Effector memory CD4-positive, alpha-beta T cell (primary cell): ENCODE data around the gene ZFP36L1.

Source experiments
- DNase-seq, 3 donors: peaks; one replicate each; pipeline ENCODE4 v3.0.0-alpha.2; 2020
- H3K27ac ChIP-seq: 2 replicates; pipeline ENCODE4 v1.7.0; 2013; ENCODE audit warnings: mild to moderate bottlenecking, low read length, moderate library complexity; ENCODE audit not compliant: insufficient read depth, poor library complexity, severe bottlenecking
- H3K27me3 ChIP-seq: replicated peaks from 2 replicates; pipeline ENCODE4 v1.7.0; 2013; ENCODE audit warnings: mild to moderate bottlenecking, low read length; ENCODE audit not compliant: insufficient read depth, control insufficient read depth, poor library complexity, severe bottlenecking
- H3K36me3 ChIP-seq: 2 replicates; pipeline ENCODE4 v1.7.0; 2013; ENCODE audit warnings: mild to moderate bottlenecking, low read length, moderate library complexity; ENCODE audit not compliant: control insufficient read depth, insufficient read depth
- H3K4me1 ChIP-seq: 2 replicates; pipeline ENCODE4 v1.7.0; 2013; ENCODE audit warnings: low read length, mild to moderate bottlenecking; ENCODE audit not compliant: control insufficient read depth, insufficient read depth, poor library complexity, severe bottlenecking
- H3K4me3 ChIP-seq: 2 replicates; pipeline ENCODE4 v1.7.0; 2013; ENCODE audit warnings: low read length, low read depth, mild to moderate bottlenecking; ENCODE audit not compliant: insufficient read depth, poor library complexity, severe bottlenecking
- H3K9me3 ChIP-seq: 2 replicates; pipeline ENCODE4 v1.7.0; 2013; ENCODE audit warnings: mild to moderate bottlenecking, low read length, moderate library complexity; ENCODE audit not compliant: control insufficient read depth

The ZFP36L1 gene

DNA sequence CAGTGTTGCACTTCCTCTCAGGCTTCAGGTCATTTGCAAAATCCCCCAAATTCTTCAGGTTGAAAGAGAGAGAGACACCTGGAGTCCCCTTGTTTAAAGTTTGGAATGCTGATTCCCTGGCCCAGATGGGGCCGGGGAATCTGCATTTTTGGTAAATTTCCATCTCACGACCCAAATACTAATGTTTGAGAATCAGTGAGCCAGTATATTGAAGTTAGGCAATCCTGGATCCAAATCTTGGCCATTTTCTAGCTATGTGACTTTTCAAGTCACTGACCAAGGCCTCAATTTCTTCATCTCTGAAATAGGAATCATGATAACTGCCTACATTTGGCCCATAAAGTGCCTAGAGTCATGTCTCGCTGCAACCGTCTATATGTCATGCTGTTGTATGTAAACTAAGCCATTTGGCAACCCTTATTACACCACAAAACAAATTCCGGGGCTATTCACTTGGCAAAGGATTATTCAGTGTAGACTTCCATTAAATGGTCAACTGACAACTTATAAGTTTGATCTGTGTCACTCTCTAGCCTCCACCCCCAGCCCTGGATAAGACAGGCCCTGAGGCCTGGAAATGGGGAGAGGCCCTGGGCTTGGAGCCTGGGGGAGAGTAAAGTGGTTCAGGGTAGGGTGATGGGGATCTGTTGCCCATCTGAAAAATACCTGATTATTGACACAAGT is 3.7 kb upstream of the ZFP36L1 start:
- Histone ChIP-seq H3K27me3 (no peaks in the 10 kb centered on the region), H3K27ac (peak overlapping the region; percentile 100), H3K9me3 (peaks cover 7% of the 10 kb centered on the region), H3K36me3 (no peaks in the 10 kb centered on the region), H3K4me1 (peaks cover 23% of the 10 kb centered on the region), H3K4me3 (peak overlapping the region; percentile 89)
- no peak for DNase-seq

- H3K27me3 ChIP-seq, result no peaks in the 10 kb centered on the region
- peak overlapping the region; percentile 100 for H3K27ac ChIP-seq
- DNase-seq, result peak; percentile 73 to 77 (median 74)
- no peaks in the 10 kb centered on the region for H3K9me3 ChIP-seq
- peaks cover 23% of the 10 kb centered on the region for H3K4me1 ChIP-seq
- no peaks in the 10 kb centered on the region for H3K36me3 ChIP-seq
- peak overlapping the region; percentile 89 for H3K4me3 ChIP-seq
Measured at GRCh38 chr14:68795597-68796417, 2.9 kb upstream of the ZFP36L1 start.

DNA sequence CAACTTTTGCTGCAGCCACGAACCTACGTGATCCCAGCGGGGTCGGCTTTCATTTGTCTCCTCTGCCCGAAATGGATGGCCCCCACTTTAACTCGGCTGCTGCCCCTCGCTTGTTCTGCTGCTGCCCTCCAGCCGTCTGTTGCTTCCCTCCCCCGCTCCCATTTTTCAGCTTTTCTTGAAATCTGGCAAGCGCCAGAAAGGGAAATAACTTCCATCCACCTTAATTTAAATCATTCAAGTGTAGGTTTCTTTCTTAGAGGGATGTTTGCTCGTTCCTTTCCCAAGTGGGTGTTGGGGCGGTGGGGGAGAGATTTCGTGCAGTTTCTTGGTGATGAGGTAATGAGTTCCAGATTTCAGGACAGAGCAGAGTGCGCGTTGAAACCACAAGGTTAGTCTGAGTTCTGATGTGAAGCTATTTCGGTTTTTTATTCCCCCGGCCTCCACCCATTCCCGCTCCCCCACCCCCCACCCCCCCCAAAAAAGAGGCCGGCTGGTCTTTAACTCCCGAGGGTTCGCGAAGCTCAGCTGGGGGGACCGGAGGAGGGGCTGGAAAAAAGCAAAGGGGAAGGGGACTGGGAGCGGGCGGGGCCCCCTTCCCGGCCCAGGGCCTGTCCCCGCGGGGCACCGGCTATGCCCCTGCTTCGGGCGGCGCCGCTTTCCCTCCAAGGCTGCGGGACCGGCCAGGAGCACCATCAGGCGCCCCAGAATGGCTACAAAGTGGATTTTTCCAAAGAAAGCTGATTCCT is 2.2 kb upstream of the ZFP36L1 start:
- H3K27ac ChIP-seq, result peak overlapping the region; percentile 100
- H3K4me1 ChIP-seq, result peaks cover 26% of the 10 kb centered on the region
- no peaks in the 10 kb centered on the region for H3K27me3 ChIP-seq
- H3K9me3 ChIP-seq, result no peaks in the 10 kb centered on the region
- H3K36me3 ChIP-seq, result peaks cover 7% of the 10 kb centered on the region
- peak overlapping the region; percentile 89 for H3K4me3 ChIP-seq
- DNase-seq, result peak in 1 of 3 donors; percentile 23

- H3K4me3 ChIP-seq, result peak overlapping the region; percentile 89
- peak; percentile 71 to 76 (median 75) for DNase-seq
- peak overlapping the region; percentile 100 for H3K27ac ChIP-seq
- peaks cover 33% of the 10 kb centered on the region for H3K4me1 ChIP-seq
- H3K36me3 ChIP-seq, result peaks cover 15% of the 10 kb centered on the region
- H3K9me3 ChIP-seq, result no peaks in the 10 kb centered on the region
- no peaks in the 10 kb centered on the region for H3K27me3 ChIP-seq
Measured at GRCh38 chr14:68794130-68794850, 1.4 kb upstream of the ZFP36L1 start.

DNA sequence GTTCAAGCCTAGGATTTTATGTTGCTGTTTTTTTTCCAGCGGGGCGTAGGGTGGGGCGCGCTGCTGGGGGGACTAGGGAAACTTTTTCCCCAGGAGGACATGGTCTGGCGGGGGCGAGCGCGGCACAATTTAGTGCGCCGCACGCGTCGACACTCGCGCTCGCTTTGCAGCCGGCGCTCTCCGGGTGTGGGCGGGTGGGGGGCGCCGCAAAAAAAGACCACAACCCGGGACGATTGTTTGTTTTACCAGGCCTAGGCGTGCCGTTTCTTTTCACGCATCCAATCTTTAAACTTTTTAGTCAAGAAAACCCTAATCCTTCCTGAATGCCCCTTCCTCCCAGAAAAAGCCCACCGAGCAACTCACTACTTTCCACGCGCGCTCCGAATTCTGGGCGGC is 865 bp upstream of the ZFP36L1 start:
- Histone ChIP-seq H3K27ac (peak overlapping the region; percentile 100), H3K4me1 (peaks cover 36% of the 10 kb centered on the region), H3K9me3 (no peaks in the 10 kb centered on the region), H3K4me3 (peak overlapping the region; percentile 89), H3K36me3 (peaks cover 18% of the 10 kb centered on the region), H3K27me3 (no peaks in the 10 kb centered on the region)
- no peak for DNase-seq

GRCh38 chr14:68792678-68792978 is 239 bp downstream of the ZFP36L1 start:
- H3K4me1 ChIP-seq, result peaks cover 45% of the 10 kb centered on the region
- no peak for DNase-seq
- H3K27me3 ChIP-seq, result no peaks in the 10 kb centered on the region
- H3K27ac ChIP-seq, result peak overlapping the region; percentile 100
- peaks cover 18% of the 10 kb centered on the region for H3K36me3 ChIP-seq
- H3K9me3 ChIP-seq, result no peaks in the 10 kb centered on the region
- peak overlapping the region; percentile 98 for H3K4me3 ChIP-seq

DNA sequence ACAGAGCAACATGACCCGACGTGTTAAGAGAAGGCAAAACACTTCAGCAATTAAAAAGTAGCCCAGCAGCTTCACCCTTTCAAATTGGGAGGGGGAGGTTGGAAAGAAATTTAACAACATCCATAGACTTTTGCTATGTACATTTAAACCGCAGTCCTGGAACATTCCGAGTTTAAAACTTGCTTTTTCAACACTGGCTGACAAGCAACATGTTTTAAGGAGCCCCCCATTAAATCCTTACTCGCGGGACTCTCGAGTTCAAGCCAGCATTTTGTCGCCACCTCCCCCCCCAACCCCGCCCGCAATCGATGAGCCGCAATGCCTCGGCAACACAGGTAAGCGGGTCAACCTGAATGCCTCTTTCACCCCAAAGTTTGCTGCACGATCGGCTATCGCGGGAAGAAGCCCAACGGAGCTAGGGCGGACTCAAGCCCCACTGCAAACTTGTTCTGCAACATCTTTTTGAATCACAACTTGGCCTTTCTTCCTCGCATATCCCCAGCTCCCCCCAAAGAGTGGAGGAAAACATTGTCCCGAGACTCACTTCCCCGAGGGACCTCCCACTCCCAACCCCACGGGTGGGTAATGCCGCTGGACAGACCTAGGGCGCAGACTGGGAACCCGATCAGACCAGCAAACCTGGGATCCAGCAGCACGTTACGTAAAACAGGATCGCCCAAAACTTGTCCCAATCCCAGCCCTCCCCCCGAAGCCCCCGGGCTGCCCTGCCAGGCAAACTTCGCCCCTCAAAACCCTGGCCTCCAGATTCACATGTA is 777 bp downstream of the ZFP36L1 start:
- H3K9me3 ChIP-seq, result no peaks in the 10 kb centered on the region
- peaks cover 50% of the 10 kb centered on the region for H3K4me1 ChIP-seq
- no peak for DNase-seq
- H3K27ac ChIP-seq, result peak overlapping the region; percentile 100
- H3K4me3 ChIP-seq, result peak overlapping the region; percentile 98
- no peaks in the 10 kb centered on the region for H3K27me3 ChIP-seq
- peaks cover 18% of the 10 kb centered on the region for H3K36me3 ChIP-seq

DNA sequence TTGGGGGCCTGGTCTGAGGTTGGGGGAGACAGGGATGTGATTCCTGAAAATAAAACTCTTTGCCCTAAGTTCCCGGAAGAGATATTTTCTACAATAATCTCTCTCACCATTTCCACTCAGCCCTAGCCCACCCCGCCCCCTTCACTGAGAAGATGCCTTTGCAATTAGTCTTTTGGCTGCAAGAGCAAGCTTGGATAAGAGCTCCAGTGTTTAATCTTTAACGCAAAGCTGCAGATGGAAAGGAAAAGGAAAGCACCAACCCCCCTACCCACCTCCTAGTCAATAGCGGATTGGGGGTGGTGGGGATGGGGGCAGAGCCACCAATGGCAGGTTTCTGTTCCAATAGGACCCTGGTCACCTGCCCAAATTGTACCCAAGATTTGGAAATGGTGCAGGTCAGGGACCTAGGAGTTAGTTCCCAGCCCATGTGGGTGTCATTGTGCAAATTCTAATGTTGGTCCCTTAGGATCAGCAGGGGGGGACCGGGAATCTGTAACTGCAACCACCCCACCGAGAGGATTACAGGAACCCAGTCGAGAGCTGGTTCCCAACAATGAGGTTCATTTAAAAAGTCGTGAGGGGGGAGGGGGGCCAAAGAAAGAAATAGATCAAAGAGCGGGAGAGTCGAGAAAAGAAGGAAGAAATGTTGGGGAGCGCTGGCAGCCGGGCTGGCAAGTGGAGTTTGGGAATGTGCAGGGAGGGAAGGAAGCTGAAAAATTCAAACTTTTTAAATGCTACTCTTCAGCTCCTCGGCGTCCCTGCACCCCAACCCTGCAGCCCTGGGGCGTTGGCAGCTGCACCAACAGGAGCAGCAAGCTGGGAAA is 1.6 kb downstream of the ZFP36L1 start:
- Histone ChIP-seq H3K9me3 (no peaks in the 10 kb centered on the region), H3K4me1 (peaks cover 51% of the 10 kb centered on the region), H3K27me3 (no peaks in the 10 kb centered on the region), H3K36me3 (peaks cover 18% of the 10 kb centered on the region), H3K27ac (peak overlapping the region; percentile 100), H3K4me3 (peak overlapping the region; percentile 98)
- no peak for DNase-seq
